Activated T-helper 1 cell treated with anti-CD3 and anti-CD28 coated beads, Interleukin-12 subunit alpha, Interleukin-12 subunit beta, Interleukin-2, Interleukin-4 antibody, amounts not matched to agents 30 ng/mL and 10 ng/mL and 1 ng/mL, durations not matched to agents 14 hours and 24 hours and 36 hours (primary cell): ENCODE results near the gene PEX5. TPM values are rescaled to one million over a fixed set of nuclear protein-coding genes. Genes with fewer than 3 reads are reported as not detected.

Experiments
- DNase-seq: peaks from one replicate; pipeline ENCODE4 v3.0.0; 2021; ENCODE audit warnings: low spot score
- H3K27ac Mint-ChIP-seq: one replicate; pipeline ENCODE4 v1.8.0; 2021; ENCODE audit warnings: mild to moderate bottlenecking, mixed read lengths
- H3K27me3 Mint-ChIP-seq: one replicate; pipeline ENCODE4 v1.8.0; 2022; ENCODE audit warnings: mild to moderate bottlenecking, moderate library complexity, mixed read lengths; ENCODE audit not compliant: insufficient read depth
- H3K36me3 Mint-ChIP-seq: one replicate; pipeline ENCODE4 v1.8.0; 2021; ENCODE audit warnings: low read depth, mixed read lengths
- H3K4me1 Mint-ChIP-seq: one replicate; pipeline ENCODE4 v1.8.0; 2021; ENCODE audit warnings: low read depth, mixed read lengths
- H3K4me3 Mint-ChIP-seq: one replicate; pipeline ENCODE4 v1.8.0; 2021; ENCODE audit warnings: mild to moderate bottlenecking, moderate library complexity, mixed read lengths
- H3K9me3 Mint-ChIP-seq: one replicate; pipeline ENCODE4 v1.8.0; 2021; ENCODE audit warnings: mixed read lengths
- intact Hi-C: fragments of 100-400 bp; cut with micrococcal nuclease; formaldehyde crosslinking; loops from one replicate; pipeline ENCODE4 v1.15.1; 2024
- total RNA-seq: library from RNA; stranded (reverse); gene quantifications from 2 replicates; pipeline ENCODE4 v1.2.3, GENCODE V29; 2022

The PEX5 gene
- 39.9 and 42.4 TPM in 2 replicates for total RNA-seq

DNA sequence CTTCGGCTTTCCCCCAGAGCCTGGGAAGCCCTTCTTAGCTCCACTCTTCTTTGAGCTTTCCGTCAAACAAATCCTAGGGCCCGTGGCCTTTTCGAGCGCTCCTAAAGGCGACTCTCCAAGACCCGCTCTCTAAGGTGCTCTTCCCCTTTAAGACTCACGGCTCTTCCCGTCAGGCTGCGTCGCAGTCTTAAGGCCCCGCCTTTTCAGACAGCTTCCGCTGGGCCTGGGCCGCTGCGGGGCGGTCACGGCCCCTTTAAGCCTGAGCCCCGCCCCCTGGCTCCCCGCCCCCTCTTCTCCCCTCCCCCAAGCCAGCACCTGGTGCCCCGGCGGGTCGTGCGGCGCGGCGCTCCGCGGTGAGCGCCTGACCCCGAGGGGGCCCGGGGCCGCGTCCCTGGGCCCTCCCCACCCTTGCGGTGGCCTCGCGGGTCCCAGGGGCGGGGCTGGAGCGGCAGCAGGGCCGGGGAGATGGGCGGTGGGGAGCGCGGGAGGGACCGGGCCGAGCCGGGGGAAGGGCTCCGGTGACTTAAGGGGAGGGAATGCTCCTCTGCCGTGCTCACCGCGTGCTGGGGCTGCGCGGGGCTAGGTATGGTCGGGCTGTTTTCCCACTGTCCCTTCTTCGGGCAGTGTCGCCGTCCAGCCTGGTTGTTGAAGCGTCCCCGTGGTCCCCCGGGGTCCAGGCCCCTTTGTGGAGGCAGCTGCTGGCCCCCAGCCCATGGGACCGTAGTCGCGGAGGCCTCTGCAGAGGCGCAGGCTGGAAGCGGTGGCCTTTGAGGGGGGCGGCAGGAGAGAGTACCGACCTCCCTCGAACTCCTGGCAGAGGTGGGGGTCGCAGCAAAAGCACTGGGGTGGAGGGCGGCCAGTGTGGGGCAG, at the start of gene PEX5:
Gene PEX5 (plus strand): TSS at position 289 of the 870 bp plus-strand sequence. CDS start 692 bp downstream, outside the sequence.
- Mint-ChIP-seq H3K4me1 (peaks cover 37% of the 10 kb centered on the region), H3K4me3 (peak within 1 kb of the TSS; percentile 93), H3K9me3 (no peaks in the 10 kb centered on the region), H3K27ac (peak within 1 kb of the TSS; percentile 98), H3K36me3 (peaks cover 22% of the 10 kb centered on the region), H3K27me3 (no peaks in the 10 kb centered on the region)
- intact Hi-C loops, result loop anchor here (1.0 to 2.0 kb wide), 9 partner anchors 47 to 893 kb away; partner anchors contain the start of genes CLSTN3, EMG1, LPCAT3 and NECAP1
- peak; percentile 82 for DNase-seq

DNA sequence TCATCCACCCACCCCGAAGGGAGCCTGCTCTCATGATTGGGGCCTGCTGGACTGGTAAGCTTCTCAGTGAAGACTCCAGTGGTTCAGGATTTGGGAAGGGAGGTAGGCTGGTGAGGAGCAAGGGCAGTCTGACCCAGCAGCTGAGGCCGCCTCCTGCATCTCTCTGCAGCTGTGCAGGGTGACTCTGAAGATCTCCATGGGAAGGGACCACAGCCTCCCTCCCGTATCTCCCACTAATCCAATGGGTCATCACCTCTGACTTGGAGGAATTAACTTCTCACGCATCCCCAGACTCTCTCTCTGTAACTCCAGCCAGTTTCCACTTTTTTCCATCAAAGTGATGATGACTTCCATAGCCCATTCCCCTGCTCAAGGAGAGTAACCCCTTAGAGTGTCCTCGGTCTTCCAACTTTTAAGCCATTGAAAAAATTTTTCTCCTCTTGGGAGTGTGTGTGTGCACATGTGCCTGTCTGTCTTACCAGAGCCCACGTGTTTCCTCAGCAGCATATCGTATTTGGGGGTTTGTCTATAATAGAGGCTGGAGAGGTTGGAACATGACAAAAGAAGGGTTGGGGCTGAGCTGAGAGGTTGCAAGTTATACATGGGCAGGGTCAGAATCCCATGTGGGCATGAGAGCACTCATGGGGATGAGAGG, 48.0 kb upstream of the PEX5 start:
- peaks cover 53% of the 10 kb centered on the region for H3K36me3 Mint-ChIP-seq

GRCh38 chr12:7142056-7142644, 47.3 kb upstream of the PEX5 start:
- Mint-ChIP-seq H3K9me3 (no peaks in the 10 kb centered on the region), H3K4me1 (peaks cover 6% of the 10 kb centered on the region), H3K36me3 (peaks cover 55% of the 10 kb centered on the region), H3K27ac (peak overlapping the region; percentile 24), H3K4me3 (no peak overlapping the region), H3K27me3 (no peaks in the 10 kb centered on the region)
- peak; percentile 32 for DNase-seq
- intact Hi-C loops, result loop anchor here (1.0 to 2.0 kb wide), 3 partner anchors 47 to 496 kb away; partner anchors contain the start of gene PEX5

More for the DNA sequence above, 48.0 kb upstream of the PEX5 start:
- intact Hi-C loops, result loop anchor here (1.0 to 2.0 kb wide), 3 partner anchors 48 to 497 kb away; partner anchors contain the start of gene PEX5
- no peak overlapping the region for H3K27ac Mint-ChIP-seq
- no peak overlapping the region for H3K4me3 Mint-ChIP-seq
- peaks cover 6% of the 10 kb centered on the region for H3K4me1 Mint-ChIP-seq
- no peaks in the 10 kb centered on the region for H3K27me3 Mint-ChIP-seq
- no peaks in the 10 kb centered on the region for H3K9me3 Mint-ChIP-seq
- DNase-seq, result no peak

DNA sequence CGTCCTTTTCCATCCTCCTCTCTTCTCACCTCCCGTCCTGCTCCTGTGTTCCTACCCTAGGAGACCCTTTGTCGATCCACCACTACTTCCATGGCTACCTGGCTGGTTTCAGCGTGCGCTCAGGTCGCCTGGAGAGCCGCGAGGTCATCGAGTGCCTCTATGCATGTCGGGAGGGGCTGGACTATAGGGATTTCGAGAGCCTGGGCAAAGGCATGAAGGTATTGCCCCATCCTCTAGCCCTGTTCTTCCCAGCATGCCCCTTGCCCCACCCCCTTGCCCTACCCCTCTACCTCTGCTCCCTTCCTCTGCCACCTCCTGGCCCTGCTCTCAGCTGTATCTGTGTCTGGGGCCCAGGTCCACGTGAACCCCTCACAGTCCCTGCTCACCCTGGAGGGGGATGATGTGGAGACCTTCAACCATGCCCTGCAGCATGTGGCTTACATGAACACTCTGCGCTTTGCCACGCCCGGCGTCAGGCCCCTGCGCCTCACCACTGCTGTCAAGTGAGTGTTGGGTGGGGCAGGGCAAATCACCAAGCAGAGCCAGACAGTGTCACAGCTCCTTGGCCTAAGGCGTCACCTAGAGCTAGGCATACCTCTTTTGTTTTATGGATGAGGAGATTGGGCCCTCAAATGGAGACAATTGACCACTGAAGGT, 46.5 kb upstream of the PEX5 start:
- Mint-ChIP-seq H3K4me1 (peaks cover 6% of the 10 kb centered on the region), H3K9me3 (no peaks in the 10 kb centered on the region), H3K27ac (no peak overlapping the region), H3K36me3 (peaks cover 48% of the 10 kb centered on the region), H3K27me3 (no peaks in the 10 kb centered on the region), H3K4me3 (no peak overlapping the region)
- intact Hi-C loops, result loop anchor here (1.0 to 2.0 kb wide), 3 partner anchors 46 to 495 kb away; partner anchors contain the start of gene PEX5
- no peak for DNase-seq

DNA sequence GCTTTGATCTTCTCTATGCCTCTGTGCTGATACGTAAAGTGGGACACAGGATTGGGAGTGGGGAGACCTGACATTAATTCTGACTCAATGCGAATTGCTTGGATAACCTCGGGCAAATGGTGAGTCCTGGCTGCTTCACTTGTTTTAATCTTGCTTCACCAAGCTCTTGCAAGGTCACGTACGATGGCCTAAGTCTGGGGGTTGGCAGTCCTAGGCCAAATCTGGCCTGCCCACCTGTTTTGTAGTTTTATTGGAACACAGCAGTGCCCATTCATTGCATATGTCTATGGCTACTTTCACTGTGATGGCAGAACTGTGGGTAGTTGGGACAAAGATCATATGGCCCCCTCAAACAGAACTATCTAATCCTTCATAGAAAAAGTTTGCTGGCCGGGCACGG, 45.9 kb upstream of the PEX5 start:
- Mint-ChIP-seq H3K27me3 (no peaks in the 10 kb centered on the region), H3K9me3 (no peaks in the 10 kb centered on the region), H3K4me1 (peaks cover 6% of the 10 kb centered on the region), H3K4me3 (no peak overlapping the region), H3K27ac (no peak overlapping the region), H3K36me3 (peaks cover 49% of the 10 kb centered on the region)
- intact Hi-C loops, result loop anchor here (2.0 kb wide), 1 partner anchor 317 kb away; no protein-coding TSS in a partner anchor
- DNase-seq, result no peak

- intact Hi-C loops, result no loop called here
Measured at GRCh38 chr12:7144414-7145120, 44.9 kb upstream of the PEX5 start.

DNA sequence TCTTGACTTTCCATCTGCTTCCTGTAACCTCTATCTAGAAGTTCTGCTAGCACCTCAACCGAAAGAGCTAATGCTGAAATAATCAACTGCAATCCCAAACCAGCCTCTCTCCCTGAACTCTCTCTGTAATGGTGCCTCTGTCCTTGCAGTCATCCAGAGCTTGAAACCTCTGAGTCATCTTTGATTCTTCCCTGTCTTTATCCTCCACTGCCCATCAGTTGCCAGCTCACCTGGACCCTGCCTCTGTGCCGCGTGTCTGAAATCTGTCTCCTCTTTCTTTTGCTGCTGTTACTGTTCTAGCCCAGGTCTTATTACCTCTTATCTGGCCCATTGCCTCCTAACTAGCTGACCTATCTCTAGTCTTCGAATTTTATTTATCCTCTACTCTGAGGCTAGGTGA, 43.8 kb upstream of the PEX5 start:
- peaks cover 5% of the 10 kb centered on the region for H3K4me1 Mint-ChIP-seq
- no peak overlapping the region for H3K4me3 Mint-ChIP-seq
- peaks cover 49% of the 10 kb centered on the region for H3K36me3 Mint-ChIP-seq
- no peaks in the 10 kb centered on the region for H3K27me3 Mint-ChIP-seq
- no peak for DNase-seq
- intact Hi-C loops, result no loop called here
- no peak overlapping the region for H3K27ac Mint-ChIP-seq
- H3K9me3 Mint-ChIP-seq, result no peaks in the 10 kb centered on the region

More at GRCh38 chr12:7144414-7145120, 44.9 kb upstream of the PEX5 start:
- H3K4me3 Mint-ChIP-seq, result no peak overlapping the region
- no peak overlapping the region for H3K27ac Mint-ChIP-seq
- H3K9me3 Mint-ChIP-seq, result no peaks in the 10 kb centered on the region
- no peaks in the 10 kb centered on the region for H3K27me3 Mint-ChIP-seq
- no peak for DNase-seq
- H3K36me3 Mint-ChIP-seq, result peaks cover 45% of the 10 kb centered on the region
- no peaks in the 10 kb centered on the region for H3K4me1 Mint-ChIP-seq

DNA sequence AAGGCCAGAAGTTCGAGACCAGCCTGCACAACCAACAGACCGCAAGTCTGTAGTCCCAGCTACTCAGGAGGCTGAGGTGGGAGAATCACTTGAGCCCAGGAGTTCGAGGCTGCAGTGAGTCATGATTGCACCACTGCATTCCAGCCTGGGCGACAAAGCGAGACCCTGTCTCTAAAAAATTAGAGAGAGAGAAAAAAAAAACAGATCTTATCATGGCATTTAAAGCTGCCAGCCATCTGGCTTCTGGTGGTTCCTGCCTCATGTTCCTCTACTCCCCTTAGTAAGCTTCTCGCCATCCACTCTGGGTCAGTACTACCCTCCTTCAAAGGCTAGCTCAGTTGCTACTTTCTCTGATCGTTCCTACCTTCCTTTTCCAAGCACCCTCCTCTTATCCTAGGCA, 43.3 kb upstream of the PEX5 start:
- Mint-ChIP-seq H3K9me3 (no peaks in the 10 kb centered on the region), H3K4me1 (peaks cover 5% of the 10 kb centered on the region), H3K27ac (no peak overlapping the region), H3K27me3 (no peaks in the 10 kb centered on the region), H3K4me3 (no peak overlapping the region), H3K36me3 (peaks cover 49% of the 10 kb centered on the region)
- DNase-seq, result no peak
- intact Hi-C loops, result no loop called here

DNA sequence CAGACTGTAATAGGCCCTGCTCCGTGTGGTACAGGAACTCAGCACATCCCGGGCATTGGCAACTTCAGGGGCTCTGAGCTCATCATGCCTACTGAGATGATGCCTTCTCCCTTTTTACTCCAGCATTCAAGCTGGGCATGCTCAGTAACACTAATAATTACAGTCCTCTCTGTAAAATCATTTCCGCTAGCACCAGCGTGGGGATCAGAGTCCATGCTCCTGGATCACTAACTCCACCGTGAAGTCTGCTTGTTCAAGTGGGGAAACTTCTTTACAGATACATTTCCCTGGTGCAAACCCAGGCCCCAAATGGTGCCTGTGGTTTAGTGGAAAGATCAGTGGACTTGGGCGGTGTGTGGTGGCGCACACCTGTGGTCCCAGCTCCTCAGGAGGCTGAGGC, 42.6 kb upstream of the PEX5 start:
- H3K4me1 Mint-ChIP-seq, result peaks cover 5% of the 10 kb centered on the region
- H3K27me3 Mint-ChIP-seq, result no peaks in the 10 kb centered on the region
- H3K27ac Mint-ChIP-seq, result no peak overlapping the region

GRCh38 chr12:7150356-7150755, 39.1 kb upstream of the PEX5 start:
- H3K4me1 Mint-ChIP-seq, result peaks cover 5% of the 10 kb centered on the region

More for the DNA sequence above, 42.6 kb upstream of the PEX5 start:
- no peak for DNase-seq
- peaks cover 43% of the 10 kb centered on the region for H3K36me3 Mint-ChIP-seq
- H3K4me3 Mint-ChIP-seq, result no peak overlapping the region
- no peaks in the 10 kb centered on the region for H3K9me3 Mint-ChIP-seq
- intact Hi-C loops, result no loop called here

DNA sequence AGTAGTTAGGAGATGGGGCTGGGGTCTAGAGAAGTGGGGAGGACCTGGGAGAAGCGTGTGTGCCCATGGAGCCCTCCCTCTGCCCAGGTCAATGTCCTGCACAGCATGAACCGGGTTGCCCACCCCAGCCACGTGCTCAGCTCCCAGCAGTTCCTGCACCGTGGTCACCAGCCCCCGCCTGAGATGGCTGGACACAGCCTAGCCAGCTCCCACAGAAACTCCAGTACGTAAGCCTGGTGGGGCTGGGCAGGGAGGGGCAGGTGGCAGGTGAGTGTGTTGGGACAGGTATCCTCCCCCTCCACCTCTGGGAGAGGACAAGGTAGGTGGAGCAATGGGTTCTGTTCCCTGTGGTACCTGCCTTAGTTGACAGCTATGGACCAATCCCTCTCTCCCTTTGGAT, 38.6 kb upstream of the PEX5 start:
- intact Hi-C loops, result no loop called here
- H3K27ac Mint-ChIP-seq, result no peak overlapping the region
- peaks cover 5% of the 10 kb centered on the region for H3K4me1 Mint-ChIP-seq
- H3K4me3 Mint-ChIP-seq, result no peak overlapping the region
- no peaks in the 10 kb centered on the region for H3K9me3 Mint-ChIP-seq
- H3K36me3 Mint-ChIP-seq, result peaks cover 38% of the 10 kb centered on the region
- DNase-seq, result no peak
- no peaks in the 10 kb centered on the region for H3K27me3 Mint-ChIP-seq

More at GRCh38 chr12:7150356-7150755, 39.1 kb upstream of the PEX5 start:
- no peaks in the 10 kb centered on the region for H3K9me3 Mint-ChIP-seq
- intact Hi-C loops, result no loop called here
- H3K27me3 Mint-ChIP-seq, result no peaks in the 10 kb centered on the region
- no peak overlapping the region for H3K4me3 Mint-ChIP-seq
- DNase-seq, result no peak
- H3K36me3 Mint-ChIP-seq, result peaks cover 41% of the 10 kb centered on the region
- H3K27ac Mint-ChIP-seq, result no peak overlapping the region

DNA sequence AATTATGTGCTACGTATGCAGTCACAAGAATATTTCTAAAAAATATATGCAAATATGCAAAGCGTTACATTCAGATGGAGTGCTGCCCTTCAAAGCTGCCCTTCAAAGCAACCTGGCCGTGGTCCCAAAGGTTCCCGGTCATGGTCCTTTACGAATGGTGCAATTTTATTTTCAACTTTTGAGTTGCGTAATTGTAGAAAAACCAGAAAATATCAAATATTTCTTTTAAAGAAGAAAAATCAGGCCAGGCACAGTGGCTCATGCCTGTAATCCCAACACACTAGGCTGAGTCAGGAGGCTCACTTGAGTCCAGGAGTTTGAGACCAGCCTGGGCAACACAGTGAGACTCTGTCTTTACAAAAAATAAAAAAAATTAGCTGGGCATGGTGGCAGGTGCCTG, 38.0 kb upstream of the PEX5 start:
- H3K27ac Mint-ChIP-seq, result no peak overlapping the region
- no peaks in the 10 kb centered on the region for H3K27me3 Mint-ChIP-seq
- H3K36me3 Mint-ChIP-seq, result peaks cover 34% of the 10 kb centered on the region
- intact Hi-C loops, result no loop called here
- H3K4me1 Mint-ChIP-seq, result peaks cover 5% of the 10 kb centered on the region
- H3K4me3 Mint-ChIP-seq, result no peak overlapping the region
- H3K9me3 Mint-ChIP-seq, result no peaks in the 10 kb centered on the region
- DNase-seq, result no peak
